Measurements from ENCODE around the gene BAIAP2. TPM values are rescaled to one million over a fixed set of nuclear protein-coding genes. Genes with fewer than 3 reads are reported as not detected.

BAIAP2 gene
- polyA plus RNA-seq, 4 donors = 37.8 to 51.1 (median 44.0) TPM

- peak in 3 of 4 donors; percentile 54 to 73 (median 69) for DNase-seq (ENCODE audit: low read depth in 4 of 4, low spot score in 3 of 4)
Measured at GRCh38 chr17:81083125-81083765, 48.3 kb downstream of the BAIAP2 start.

GRCh38 chr17:81084680-81085419, 49.9 kb downstream of the BAIAP2 start:
- no peak for DNase-seq (ENCODE audit: low read depth in 4 of 4, low spot score in 3 of 4)

- DNase-seq (ENCODE audit: low read depth in 4 of 4, low spot score in 3 of 4) = no peak
Measured at GRCh38 chr17:81085420-81085911, 50.5 kb downstream of the BAIAP2 start.

GRCh38 chr17:81086789-81087551, 52.0 kb downstream of the BAIAP2 start:
- no peak for DNase-seq (ENCODE audit: low read depth in 4 of 4, low spot score in 3 of 4)

- DNase-seq (ENCODE audit: low read depth in 4 of 4, low spot score in 3 of 4) = no peak
Measured at GRCh38 chr17:81090361-81091136, 55.6 kb downstream of the BAIAP2 start.

- no peak for DNase-seq (ENCODE audit: low read depth in 4 of 4, low spot score in 3 of 4)
Measured at GRCh38 chr17:81091154-81091553, 56.2 kb downstream of the BAIAP2 start.

- DNase-seq (ENCODE audit: low read depth in 4 of 4, low spot score in 3 of 4) = no peak
Measured at GRCh38 chr17:81091774-81092517, 57.0 kb downstream of the BAIAP2 start.

- no peak for DNase-seq (ENCODE audit: low read depth in 4 of 4, low spot score in 3 of 4)
Measured at GRCh38 chr17:81092518-81093095, 57.7 kb downstream of the BAIAP2 start.

- no peak for DNase-seq (ENCODE audit: low read depth in 4 of 4, low spot score in 3 of 4)
Measured at GRCh38 chr17:81093619-81094508, 58.9 kb downstream of the BAIAP2 start.

- peak in 2 of 4 donors; percentile 74 for DNase-seq (ENCODE audit: low read depth in 4 of 4, low spot score in 3 of 4)
Measured at GRCh38 chr17:81094509-81095382, 59.8 kb downstream of the BAIAP2 start.

GRCh38 chr17:81095383-81095762, 60.4 kb downstream of the BAIAP2 start:
- DNase-seq (ENCODE audit: low read depth in 4 of 4, low spot score in 3 of 4) = no peak

- DNase-seq (ENCODE audit: low read depth in 4 of 4, low spot score in 3 of 4) = no peak
Measured at GRCh38 chr17:81096741-81097133, 61.8 kb downstream of the BAIAP2 start.

GRCh38 chr17:81097134-81097942, 62.4 kb downstream of the BAIAP2 start:
- DNase-seq (ENCODE audit: low read depth in 4 of 4, low spot score in 3 of 4) = peak in 2 of 4 donors; percentile 79 to 84

- no peak for DNase-seq (ENCODE audit: low read depth in 4 of 4, low spot score in 3 of 4)
Measured at GRCh38 chr17:81097943-81098308, 63.0 kb downstream of the BAIAP2 start.

GRCh38 chr17:81099888-81100287, 64.9 kb downstream of the BAIAP2 start:
- no peak for DNase-seq (ENCODE audit: low read depth in 4 of 4, low spot score in 3 of 4)

- DNase-seq (ENCODE audit: low read depth in 4 of 4, low spot score in 3 of 4) = no peak
Measured at GRCh38 chr17:81100668-81101067, 65.7 kb downstream of the BAIAP2 start.

Measured in right renal pelvis (tissue), 4 donors.